GM19193 (cell line): ENCODE results near the gene CDKN1A.
A peak's percentile ranks its signal among the peaks of the same experiment; 100 is the strongest.

Source experiments
- POLR2A ChIP-seq: IDR thresholded peaks from 4 replicates; pipeline ENCODE4 v1.6.1; 2011; ENCODE audit not compliant: insufficient read depth, insufficient read length; ENCODE audit errors: extremely low read depth

Gene CDKN1A

DNA sequence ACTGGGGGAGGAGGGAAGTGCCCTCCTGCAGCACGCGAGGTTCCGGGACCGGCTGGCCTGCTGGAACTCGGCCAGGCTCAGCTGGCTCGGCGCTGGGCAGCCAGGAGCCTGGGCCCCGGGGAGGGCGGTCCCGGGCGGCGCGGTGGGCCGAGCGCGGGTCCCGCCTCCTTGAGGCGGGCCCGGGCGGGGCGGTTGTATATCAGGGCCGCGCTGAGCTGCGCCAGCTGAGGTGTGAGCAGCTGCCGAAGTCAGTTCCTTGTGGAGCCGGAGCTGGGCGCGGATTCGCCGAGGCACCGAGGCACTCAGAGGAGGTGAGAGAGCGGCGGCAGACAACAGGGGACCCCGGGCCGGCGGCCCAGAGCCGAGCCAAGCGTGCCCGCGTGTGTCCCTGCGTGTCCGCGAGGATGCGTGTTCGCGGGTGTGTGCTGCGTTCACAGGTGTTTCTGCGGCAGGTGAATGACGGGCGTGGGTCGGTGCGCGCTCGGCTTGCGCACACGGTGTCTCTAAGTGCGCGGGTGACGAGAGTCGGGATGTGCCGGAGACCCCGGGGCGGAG lies at the start of gene CDKN1A:
Gene CDKN1A, plus strand, starts transcription at position 227 of the 555 bp plus-strand sequence. CDS start 5,388 bp downstream, outside the sequence.
- TF ChIP-seq POLR2A, result peak; percentile 100

DNA sequence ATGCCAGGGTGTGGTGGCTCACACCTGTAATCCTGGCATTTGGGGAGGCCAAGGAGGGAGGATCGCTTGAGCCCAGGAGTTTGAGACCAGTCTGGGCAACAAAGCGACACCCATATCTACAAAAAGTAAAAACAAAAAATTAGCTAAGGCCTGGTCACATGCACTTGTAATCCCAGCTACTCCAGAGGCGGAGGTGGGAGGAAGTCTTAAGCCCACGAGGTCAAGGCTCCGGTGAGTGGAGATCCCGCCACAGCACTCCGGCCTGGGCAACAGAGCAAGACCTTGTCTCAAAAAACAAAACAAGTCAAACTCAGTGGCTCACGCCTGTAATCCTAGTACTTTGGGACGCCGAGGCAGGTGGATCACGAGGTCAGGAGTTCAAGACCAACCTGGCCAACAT lies 48.7 kb upstream of the CDKN1A start:
- TF ChIP-seq POLR2A, result no peak

- no peak for TF ChIP-seq POLR2A
These were observed 47.0 kb upstream of the CDKN1A start for GRCh38 chr6:36631326-36632011.

GRCh38 chr6:36633370-36633769 lies 45.1 kb upstream of the CDKN1A start:
- TF ChIP-seq POLR2A, result no peak

DNA sequence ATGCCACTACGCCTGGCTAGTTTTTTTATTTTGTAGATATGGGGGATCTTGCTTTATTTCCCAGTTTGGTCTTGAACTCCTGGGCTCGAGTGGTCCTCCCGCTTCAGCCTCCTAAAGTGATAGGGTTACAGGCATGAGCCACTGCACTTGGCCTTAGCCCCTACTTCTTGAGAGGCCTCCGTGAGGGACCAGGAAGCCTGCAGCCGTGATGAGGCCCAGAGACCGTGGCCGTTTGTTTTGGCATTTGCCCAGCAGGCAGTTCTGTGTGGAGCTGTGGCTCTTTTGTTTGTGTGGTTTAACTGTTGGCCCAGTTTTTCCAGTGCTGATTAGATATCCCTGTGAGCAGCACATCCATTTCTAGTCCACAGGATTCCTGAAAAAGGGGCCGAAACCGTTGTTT lies 44.6 kb upstream of the CDKN1A start:
- no peak for TF ChIP-seq POLR2A

DNA sequence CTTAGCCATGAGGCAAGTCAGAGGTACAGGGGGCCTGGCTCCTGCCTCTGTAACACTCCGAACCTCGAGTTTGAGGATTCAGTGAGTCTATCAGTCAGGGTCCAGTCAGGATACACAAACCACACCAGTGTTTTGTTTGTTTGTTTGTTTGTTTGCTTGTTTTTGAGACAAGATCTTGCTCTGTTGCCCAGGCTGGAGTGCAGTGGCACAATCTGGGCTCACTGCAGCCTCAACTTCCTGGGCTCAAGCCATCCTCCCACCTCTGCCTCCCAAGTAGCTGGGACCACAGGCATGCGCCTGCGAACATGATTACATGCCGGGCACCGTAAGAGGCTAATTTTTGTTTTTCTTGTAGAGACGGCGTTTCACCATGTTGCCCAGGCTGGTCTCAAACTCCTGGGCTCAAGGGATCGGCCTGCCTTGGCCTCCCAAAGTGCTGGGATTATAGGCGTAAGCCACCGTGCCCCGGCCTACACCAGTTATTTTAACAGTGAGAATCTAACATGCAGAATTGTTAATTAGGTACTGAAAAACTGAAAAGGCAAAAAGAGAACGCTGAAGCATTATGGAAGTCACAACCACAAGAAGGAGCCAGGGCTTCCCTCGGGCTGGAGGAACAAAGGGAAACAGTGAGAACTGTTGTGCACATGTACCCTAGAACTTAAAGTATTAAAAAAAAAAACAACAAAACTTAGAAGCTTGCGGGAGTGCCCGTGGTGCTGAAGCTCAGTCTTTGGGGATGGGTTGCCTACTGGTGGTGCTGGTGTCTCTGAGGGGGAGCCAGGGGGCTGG lies 44.0 kb upstream of the CDKN1A start:
- no peak for TF ChIP-seq POLR2A

- TF ChIP-seq POLR2A, result no peak
These were observed 42.2 kb upstream of the CDKN1A start for GRCh38 chr6:36636283-36636682.

DNA sequence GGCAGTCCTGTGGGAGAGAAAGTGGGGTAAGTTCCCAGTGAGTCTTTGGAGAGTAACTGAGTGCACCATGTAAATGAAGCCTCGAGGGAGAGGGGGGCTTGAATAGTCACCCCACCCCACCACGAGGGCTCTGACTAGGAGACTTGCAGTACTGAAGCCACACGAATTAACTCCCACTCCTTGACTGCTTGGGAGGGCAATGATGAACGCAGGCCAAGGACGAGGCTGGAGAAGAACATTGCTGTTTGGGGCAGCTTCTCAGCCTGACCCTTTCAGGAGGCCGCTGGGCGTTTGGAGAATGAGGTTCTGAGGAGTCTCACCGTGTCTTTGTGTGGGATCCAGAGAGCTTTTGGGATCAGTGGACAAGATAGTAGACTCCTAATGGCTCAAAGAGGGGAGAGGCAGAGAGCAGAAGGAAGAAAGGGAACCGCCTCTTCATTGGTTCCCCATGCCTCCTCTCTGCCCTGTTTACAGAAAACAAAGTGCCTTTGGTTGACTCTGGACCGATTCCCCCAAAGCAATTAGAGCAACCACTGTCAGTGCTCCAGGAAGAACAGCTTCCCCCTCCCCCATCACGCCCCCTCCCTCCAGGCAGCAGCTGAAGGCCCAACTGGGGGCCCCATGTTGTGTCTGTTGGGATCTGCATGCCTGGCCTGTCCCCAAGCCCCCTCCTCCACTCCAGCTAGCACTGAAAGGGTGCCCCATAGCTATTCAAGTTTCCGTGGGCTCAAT lies 41.7 kb upstream of the CDKN1A start:
- TF ChIP-seq POLR2A, result no peak

- no peak for TF ChIP-seq POLR2A
These were observed 39.9 kb upstream of the CDKN1A start for GRCh38 chr6:36638579-36638978.

- no peak for TF ChIP-seq POLR2A
These were observed 39.2 kb upstream of the CDKN1A start for GRCh38 chr6:36639171-36639808.

DNA sequence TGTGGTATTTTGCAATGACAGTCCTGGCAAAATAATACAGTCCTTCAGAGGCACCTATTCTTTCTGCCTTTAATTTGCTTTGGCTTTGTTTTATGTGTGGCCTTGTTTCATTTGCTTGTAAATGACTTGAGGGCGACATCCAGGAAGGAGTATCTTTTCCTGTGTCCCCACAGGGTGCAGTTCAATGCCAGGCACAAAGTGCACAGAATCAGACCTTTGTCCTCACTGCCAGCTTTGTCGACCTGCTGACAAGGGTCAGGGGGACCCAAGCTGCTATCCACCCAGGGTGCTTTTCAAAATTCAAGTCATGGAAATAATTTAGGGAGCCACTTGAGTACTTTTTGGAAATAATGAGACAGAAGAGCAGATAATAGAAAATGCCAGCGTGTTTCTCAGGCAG lies 37.0 kb upstream of the CDKN1A start:
- no peak for TF ChIP-seq POLR2A

- no peak for TF ChIP-seq POLR2A
These were observed 35.3 kb upstream of the CDKN1A start for GRCh38 chr6:36642913-36643817.

GRCh38 chr6:36643977-36644376 lies 34.5 kb upstream of the CDKN1A start:
- TF ChIP-seq POLR2A, result no peak

DNA sequence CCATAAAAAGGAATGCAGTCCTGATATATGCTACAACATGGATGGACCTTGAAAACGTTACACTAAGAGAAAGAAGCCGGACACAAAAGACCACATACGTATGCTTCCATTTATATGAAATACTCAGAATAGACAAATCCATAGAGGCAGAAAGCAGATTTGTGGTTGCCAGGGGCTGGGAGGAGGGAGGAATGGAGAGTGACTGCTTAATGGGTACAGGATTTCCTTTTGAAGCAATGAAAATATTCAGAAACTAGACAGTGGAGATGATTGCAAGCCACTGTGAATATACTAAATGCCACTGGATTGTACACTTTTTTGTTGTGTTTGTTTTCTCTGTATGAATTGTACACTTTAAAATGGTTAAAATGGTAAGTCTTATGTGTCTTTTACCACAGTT lies 29.4 kb upstream of the CDKN1A start:
- no peak for TF ChIP-seq POLR2A
